ENCODE measurements around the gene LOXHD1.

The LOXHD1 gene

DNA sequence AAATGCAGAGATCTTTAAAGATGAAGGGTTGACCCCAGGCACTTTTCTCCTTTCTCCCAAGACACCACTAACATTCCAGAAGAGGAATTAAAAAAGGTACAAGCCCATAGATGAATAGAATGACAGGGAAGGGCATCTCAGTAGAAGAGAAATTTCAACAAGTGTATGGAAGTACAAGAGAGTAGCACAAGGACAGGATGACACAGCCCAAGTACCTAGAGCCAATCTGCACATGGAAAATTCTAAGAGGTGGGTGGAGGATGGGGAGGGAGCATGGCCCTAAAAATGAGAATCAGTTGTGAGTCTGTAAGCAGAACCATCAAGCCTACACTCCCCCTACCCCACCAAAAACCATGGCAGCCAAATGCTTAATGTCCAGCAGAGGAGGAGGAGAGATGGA, 39.7 kb upstream of the LOXHD1 start:
- TF ChIP-seq, protein P1, sequence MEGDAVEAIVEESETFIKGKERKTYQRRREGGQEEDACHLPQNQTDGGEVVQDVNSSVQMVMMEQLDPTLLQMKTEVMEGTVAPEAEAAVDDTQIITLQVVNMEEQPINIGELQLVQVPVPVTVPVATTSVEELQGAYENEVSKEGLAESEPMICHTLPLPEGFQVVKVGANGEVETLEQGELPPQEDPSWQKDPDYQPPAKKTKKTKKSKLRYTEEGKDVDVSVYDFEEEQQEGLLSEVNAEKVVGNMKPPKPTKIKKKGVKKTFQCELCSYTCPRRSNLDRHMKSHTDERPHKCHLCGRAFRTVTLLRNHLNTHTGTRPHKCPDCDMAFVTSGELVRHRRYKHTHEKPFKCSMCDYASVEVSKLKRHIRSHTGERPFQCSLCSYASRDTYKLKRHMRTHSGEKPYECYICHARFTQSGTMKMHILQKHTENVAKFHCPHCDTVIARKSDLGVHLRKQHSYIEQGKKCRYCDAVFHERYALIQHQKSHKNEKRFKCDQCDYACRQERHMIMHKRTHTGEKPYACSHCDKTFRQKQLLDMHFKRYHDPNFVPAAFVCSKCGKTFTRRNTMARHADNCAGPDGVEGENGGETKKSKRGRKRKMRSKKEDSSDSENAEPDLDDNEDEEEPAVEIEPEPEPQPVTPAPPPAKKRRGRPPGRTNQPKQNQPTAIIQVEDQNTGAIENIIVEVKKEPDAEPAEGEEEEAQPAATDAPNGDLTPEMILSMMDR (IDR thresholded peaks at IDR 0.05; ENCODE audit: control insufficient read depth, insufficient read depth, low read depth, low read length, missing control alignments): no peak
- H3K4me3 ChIP-seq (ENCODE audit: control insufficient read depth, low read depth, low read length): no peak overlapping the region
- DNase-seq (ENCODE audit: low read depth): no peak

DNA sequence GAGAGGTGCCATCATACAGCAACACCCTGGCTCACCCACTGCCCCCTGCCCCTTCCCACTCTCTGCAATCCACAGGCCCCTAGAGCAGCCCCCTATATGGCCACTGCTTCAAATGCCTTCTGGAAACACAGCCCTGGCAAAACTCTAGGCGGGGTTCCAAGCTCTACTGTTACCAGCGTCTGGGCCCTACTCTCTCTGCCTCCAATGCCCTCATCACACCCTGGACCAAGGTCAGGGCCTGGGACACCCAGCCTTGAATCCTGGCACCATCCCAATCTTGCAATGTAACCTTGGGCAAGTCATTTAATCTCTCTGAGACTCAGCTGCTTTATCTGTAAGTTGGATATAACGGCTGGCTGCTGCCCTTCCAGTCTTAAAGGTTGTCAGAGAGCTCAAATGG, 39.2 kb upstream of the LOXHD1 start:
- TF ChIP-seq, protein P1 (IDR thresholded peaks at IDR 0.05; ENCODE audit: control insufficient read depth, insufficient read depth, low read depth, low read length, missing control alignments): no peak
- no peak overlapping the region for H3K4me3 ChIP-seq (ENCODE audit: control insufficient read depth, low read depth, low read length)
- no peak for DNase-seq (ENCODE audit: low read depth)

DNA sequence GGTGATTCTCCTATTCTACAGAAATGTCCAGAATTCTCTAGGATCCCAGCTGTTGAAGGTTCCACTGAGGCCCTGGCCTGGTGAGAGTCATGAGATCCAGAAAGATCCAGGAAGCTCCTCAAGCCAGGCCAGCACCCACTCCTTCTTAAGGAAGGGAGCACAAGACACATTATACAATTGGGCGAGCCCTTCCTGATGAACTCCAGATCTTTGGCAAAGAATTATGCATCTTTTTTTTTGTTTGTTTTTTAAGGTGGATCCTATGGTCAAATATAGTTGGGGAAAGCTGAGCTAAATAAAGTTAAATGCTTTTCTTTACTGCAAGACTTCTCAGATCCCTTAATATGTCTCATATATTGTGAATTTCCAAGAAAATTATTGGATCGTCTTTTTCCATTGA, 37.0 kb upstream of the LOXHD1 start:
- TF ChIP-seq, protein P1 (IDR thresholded peaks at IDR 0.05; ENCODE audit: control insufficient read depth, insufficient read depth, low read depth, low read length, missing control alignments): no peak
- no peak for DNase-seq (ENCODE audit: low read depth)

DNA sequence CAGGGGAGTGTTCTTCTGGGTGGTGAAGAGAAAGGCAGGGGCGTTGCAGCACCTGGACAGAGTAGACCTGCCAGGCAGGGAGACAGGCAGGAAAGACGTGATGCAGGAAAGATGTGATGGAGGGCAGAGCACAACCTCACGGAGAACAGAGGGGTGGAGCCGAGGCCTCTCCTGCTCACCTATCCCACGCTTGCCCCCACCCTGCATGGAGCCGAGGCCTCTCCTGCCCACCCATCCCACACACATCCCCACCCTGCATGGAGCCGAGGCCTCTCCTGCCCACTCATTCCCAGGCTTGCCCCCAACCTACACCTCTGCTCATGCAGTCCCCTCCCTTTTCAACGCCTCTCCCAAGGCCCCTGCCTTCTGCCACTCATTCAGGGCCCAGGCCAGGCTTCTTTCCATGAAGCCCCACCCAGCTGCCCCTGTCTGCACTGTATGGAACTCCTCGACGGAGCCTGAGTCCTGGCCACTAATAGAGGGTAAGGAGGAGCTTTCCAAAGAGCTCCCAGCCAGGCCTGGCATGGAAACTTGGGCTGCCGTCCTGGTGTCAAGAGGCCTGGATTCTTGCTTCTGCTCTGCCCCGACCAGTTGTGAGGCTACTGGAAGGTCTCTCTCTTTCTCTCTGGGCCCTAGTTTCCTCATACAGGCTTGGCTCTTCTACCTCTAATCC, 32.0 kb upstream of the LOXHD1 start:
- TF ChIP-seq, protein P1 (IDR thresholded peaks at IDR 0.05; ENCODE audit: control insufficient read depth, insufficient read depth, low read depth, low read length, missing control alignments): no peak
- H3K4me3 ChIP-seq (ENCODE audit: control insufficient read depth, low read depth, low read length): no peak overlapping the region
- DNase-seq (ENCODE audit: low read depth): no peak

More for the DNA sequence above, 37.0 kb upstream of the LOXHD1 start:
- H3K4me3 ChIP-seq (ENCODE audit: control insufficient read depth, low read depth, low read length): no peak overlapping the region

DNA sequence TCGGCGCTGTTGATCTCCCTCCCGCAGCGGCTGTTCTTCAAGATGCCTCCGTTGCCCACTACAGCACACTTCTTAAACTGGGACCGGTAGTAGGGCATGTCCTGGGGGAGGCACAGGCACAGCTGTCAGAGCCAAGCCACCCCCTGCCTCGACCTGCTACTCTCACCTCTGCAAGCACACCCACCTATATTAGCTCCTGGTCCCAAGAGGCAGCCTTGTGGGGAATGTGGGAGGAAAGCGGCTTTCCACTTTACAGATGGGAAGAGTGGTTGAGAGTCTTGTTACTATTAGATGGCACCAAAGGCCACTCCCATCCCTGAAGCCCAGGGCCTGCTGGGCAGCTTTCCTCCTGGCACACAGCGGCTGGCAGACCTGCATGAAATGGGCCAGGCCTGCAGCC, 29.2 kb upstream of the LOXHD1 start:
- no peak for DNase-seq (ENCODE audit: low read depth)
- TF ChIP-seq, protein P1 (IDR thresholded peaks at IDR 0.05; ENCODE audit: control insufficient read depth, insufficient read depth, low read depth, low read length, missing control alignments): no peak
- H3K4me3 ChIP-seq (ENCODE audit: control insufficient read depth, low read depth, low read length): no peak overlapping the region

DNA sequence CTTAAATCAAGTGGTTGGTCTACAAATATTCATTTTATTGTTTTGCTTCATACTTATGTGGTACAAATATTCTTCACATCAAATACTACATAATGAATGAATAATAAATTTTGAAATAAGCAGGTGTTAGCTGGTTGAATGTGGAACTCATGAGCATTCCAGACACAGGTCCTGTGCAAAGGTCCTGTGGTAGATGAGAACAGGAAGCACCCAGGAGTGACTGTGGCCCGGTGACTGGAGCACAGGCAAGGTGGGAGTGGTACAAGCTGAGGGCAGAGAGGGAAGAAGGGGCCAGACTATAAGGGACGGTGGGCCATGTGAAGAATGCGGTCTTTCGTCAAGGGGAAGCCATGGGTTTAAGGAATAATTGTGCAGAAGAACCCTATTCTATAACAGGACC, 26.2 kb upstream of the LOXHD1 start:
- H3K4me3 ChIP-seq (ENCODE audit: control insufficient read depth, low read depth, low read length): no peak overlapping the region
- DNase-seq (ENCODE audit: low read depth): no peak
- TF ChIP-seq, protein P1 (IDR thresholded peaks at IDR 0.05; ENCODE audit: control insufficient read depth, insufficient read depth, low read depth, low read length, missing control alignments): no peak
